ENCODE data around the gene SEMA3G.

Gene SEMA3G

DNA sequence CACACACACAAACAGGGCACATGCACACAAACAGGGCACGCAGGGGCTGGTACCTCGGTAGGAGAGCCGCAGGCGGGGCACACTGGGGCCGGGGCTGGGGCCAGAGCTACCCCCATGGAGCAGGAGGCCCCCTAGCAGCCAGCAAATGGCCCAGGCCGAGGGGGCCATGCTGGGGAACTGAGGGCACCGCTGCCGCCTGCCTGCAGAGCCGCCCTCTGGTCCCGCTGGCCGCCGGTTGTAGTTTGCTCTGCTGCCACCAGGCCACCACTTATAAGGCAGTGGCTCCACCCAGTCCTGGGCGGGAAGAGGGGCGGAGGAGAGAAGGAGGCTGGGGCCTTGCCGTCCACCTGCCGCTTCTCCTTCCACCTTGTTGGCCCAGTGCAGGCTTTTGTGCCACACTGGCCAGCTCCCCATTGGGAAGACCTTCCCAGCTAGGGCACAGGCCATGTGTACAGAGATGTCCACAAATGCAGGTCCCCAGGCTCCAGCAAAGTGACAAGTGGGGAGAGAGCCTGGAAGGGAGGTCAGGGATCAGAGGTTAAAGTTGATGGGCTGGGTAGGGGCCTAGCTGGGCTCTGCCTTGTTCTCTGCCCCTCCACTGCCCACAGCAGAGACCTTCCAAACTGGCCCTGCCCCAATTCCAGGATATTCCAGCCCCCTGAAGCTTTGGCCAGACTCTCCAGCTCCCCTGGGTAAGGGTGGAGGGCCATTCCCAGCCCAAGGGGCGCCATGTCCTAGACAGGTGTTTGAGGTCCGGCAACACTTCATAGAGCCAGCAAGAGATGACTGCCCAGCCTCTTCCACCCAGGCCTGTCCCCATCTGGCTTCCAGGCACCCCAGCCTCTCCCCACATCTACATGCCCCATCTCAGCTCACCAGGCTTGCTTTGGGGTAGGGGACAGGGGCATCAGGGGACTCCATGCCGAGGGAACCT is at the start of gene SEMA3G:
Gene SEMA3G (minus strand): TSS at position 244 of the 934 bp plus-strand sequence. CDS start 76 bp downstream, at position 168.
- peak; percentile 57 for DNase-seq (ENCODE audit: low read depth, low spot score)
- no CpG with 5 or more reads among the region's 19 CpGs for WGBS (ENCODE audit: insufficient coverage, insufficient read length)
- Histone ChIP-seq H3K4me1 (ENCODE audit: control insufficient read depth, insufficient read depth, low read length) (peaks cover 6% of the 10 kb centered on the region), H3K27ac (ENCODE audit: low read length) (no peak within 1 kb of the TSS), H3K9me3 (ENCODE audit: control insufficient read depth, insufficient read depth, low read length) (no peaks in the 10 kb centered on the region), H3K4me3 (ENCODE audit: low read length) (no peak within 1 kb of the TSS), H3K36me3 (ENCODE audit: control insufficient read depth, insufficient read depth, low read length) (no peaks in the 10 kb centered on the region), H3K27me3 (ENCODE audit: control insufficient read depth, insufficient read depth, low read length) (no peaks in the 10 kb centered on the region)

DNA sequence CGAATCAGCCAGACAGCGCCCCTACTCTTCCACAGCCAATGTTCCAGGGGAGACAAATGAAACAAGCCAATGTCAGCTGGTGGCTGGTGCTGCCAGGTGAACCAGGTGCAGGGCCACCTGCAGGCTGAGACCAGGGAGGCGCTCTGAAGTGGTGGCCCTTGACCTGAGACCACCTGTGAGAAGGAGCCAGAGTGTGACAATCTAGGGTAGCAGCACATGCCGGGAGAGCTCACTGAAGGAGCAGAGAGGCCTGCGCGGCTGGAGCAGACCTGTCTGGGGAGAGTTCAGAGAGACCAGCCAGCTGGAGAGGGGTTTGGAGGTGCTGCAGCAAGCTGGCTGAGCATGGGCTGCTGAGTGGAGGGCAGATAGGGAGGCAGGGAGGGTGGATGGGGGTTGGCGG is 49.5 kb upstream of the SEMA3G start:
- Histone ChIP-seq H3K4me1 (ENCODE audit: control insufficient read depth, insufficient read depth, low read length) (peaks cover 2% of the 10 kb centered on the region), H3K4me3 (ENCODE audit: low read length) (no peak overlapping the region), H3K36me3 (ENCODE audit: control insufficient read depth, insufficient read depth, low read length) (peaks cover 28% of the 10 kb centered on the region), H3K27ac (ENCODE audit: low read length) (no peak overlapping the region), H3K9me3 (ENCODE audit: control insufficient read depth, insufficient read depth, low read length) (no peaks in the 10 kb centered on the region), H3K27me3 (ENCODE audit: control insufficient read depth, insufficient read depth, low read length) (no peaks in the 10 kb centered on the region)
- WGBS (ENCODE audit: insufficient coverage, insufficient read length), result no CpG with 5 or more reads among the region's 7 CpGs
- no peak for DNase-seq (ENCODE audit: low read depth, low spot score)

DNA sequence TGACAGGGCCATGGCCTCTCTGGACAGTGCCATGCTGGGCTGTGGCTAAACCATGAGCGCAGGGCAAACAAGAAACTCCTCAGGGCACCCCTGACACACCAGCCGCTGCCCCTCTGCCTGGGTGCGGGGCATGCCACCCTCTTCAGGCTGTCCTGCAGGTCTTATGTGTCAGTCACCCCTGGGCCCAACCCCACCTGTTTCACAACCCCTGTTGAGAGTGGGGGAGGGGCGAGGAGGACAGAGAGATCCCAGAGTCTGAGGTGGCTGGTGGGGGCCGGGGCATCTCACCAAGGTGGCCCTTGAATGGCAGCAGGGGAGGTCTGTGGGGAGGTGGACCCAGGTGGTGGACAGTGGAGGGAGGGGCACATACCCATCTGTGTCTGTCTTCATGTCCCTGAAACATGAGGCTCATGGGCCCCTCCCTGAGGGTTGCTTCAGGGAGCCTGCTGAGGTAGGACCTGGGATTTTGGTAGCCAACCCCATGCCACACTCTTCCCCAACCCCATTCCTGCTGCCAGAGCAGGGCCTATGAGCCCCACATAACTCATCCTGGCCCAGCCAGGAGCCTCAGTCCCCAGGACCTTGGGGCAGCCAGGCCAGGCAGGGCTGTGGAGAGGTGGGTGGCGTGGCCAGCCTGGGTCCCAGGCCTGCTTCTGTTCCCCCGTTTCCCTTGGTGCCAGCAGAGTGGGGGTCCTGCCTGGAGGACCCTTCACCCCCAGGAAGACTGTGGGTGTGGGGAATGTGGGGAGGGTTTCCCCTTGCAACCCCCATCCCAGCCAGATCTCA is 48.5 kb upstream of the SEMA3G start:
- no CpG with 5 or more reads among the region's 7 CpGs for WGBS (ENCODE audit: insufficient coverage, insufficient read length)
- Histone ChIP-seq H3K36me3 (ENCODE audit: control insufficient read depth, insufficient read depth, low read length) (peaks cover 36% of the 10 kb centered on the region), H3K4me1 (ENCODE audit: control insufficient read depth, insufficient read depth, low read length) (peaks cover 2% of the 10 kb centered on the region)

DNA sequence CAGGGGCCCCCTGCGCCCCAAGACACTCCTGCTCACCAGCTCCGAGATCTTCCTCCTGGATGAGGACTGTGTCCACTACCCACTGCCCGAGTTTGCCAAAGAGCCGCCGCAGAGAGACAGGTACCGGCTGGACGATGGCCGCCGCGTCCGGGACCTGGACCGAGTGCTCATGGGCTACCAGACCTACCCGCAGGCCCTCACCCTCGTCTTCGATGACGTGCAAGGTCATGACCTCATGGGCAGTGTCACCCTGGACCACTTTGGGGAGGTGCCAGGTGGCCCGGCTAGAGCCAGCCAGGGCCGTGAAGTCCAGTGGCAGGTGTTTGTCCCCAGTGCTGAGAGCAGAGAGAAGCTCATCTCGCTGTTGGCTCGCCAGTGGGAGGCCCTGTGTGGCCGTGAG is 47.2 kb upstream of the SEMA3G start:
- WGBS (ENCODE audit: insufficient coverage, insufficient read length), result no CpG with 5 or more reads among the region's 21 CpGs
- H3K27ac ChIP-seq (ENCODE audit: low read length), result no peak overlapping the region
- H3K36me3 ChIP-seq (ENCODE audit: control insufficient read depth, insufficient read depth, low read length), result peaks cover 49% of the 10 kb centered on the region
- no peak overlapping the region for H3K4me3 ChIP-seq (ENCODE audit: low read length)
- no peaks in the 10 kb centered on the region for H3K27me3 ChIP-seq (ENCODE audit: control insufficient read depth, insufficient read depth, low read length)
- H3K9me3 ChIP-seq (ENCODE audit: control insufficient read depth, insufficient read depth, low read length), result no peaks in the 10 kb centered on the region
- H3K4me1 ChIP-seq (ENCODE audit: control insufficient read depth, insufficient read depth, low read length), result peaks cover 2% of the 10 kb centered on the region
- DNase-seq (ENCODE audit: low read depth, low spot score), result no peak

More for the DNA sequence above, 48.5 kb upstream of the SEMA3G start:
- Histone ChIP-seq H3K27me3 (ENCODE audit: control insufficient read depth, insufficient read depth, low read length) (no peaks in the 10 kb centered on the region), H3K9me3 (ENCODE audit: control insufficient read depth, insufficient read depth, low read length) (no peaks in the 10 kb centered on the region), H3K27ac (ENCODE audit: low read length) (no peak overlapping the region), H3K4me3 (ENCODE audit: low read length) (no peak overlapping the region)
- no peak for DNase-seq (ENCODE audit: low read depth, low spot score)

DNA sequence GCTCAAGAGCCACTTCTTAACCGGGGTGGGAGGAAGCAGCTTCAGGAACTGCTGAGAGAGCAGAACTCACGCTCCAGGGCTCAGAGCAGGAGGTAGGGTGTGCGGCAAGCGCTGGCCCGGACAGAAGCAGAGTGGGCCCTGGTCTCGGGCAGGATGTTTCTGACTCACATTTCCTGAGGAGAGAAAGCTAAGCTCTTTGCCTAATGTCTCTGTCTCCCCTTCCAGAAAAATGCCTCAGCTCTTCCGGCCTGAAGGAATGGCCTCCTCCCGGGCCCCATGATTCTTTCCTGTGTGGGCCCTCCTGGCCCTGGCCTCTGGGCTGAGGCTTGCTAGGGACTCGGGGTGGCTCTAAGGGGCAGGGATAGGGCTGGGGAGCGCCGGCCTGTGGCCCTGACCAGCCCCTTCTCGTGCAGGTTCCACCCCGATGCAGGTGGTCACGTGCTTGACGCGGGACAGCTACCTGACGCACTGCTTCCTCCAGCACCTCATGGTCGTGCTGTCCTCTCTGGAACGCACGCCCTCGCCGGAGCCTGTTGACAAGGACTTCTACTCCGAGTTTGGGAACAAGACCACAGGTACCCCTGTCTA is 46.1 kb upstream of the SEMA3G start:
- peaks cover 49% of the 10 kb centered on the region for H3K36me3 ChIP-seq (ENCODE audit: control insufficient read depth, insufficient read depth, low read length)
- WGBS (ENCODE audit: insufficient coverage, insufficient read length), result no CpG with 5 or more reads among the region's 23 CpGs
- H3K4me3 ChIP-seq (ENCODE audit: low read length), result no peak overlapping the region
- no peak overlapping the region for H3K27ac ChIP-seq (ENCODE audit: low read length)
- no peak for DNase-seq (ENCODE audit: low read depth, low spot score)
- H3K9me3 ChIP-seq (ENCODE audit: control insufficient read depth, insufficient read depth, low read length), result no peaks in the 10 kb centered on the region
- H3K27me3 ChIP-seq (ENCODE audit: control insufficient read depth, insufficient read depth, low read length), result no peaks in the 10 kb centered on the region
- peaks cover 2% of the 10 kb centered on the region for H3K4me1 ChIP-seq (ENCODE audit: control insufficient read depth, insufficient read depth, low read length)

DNA sequence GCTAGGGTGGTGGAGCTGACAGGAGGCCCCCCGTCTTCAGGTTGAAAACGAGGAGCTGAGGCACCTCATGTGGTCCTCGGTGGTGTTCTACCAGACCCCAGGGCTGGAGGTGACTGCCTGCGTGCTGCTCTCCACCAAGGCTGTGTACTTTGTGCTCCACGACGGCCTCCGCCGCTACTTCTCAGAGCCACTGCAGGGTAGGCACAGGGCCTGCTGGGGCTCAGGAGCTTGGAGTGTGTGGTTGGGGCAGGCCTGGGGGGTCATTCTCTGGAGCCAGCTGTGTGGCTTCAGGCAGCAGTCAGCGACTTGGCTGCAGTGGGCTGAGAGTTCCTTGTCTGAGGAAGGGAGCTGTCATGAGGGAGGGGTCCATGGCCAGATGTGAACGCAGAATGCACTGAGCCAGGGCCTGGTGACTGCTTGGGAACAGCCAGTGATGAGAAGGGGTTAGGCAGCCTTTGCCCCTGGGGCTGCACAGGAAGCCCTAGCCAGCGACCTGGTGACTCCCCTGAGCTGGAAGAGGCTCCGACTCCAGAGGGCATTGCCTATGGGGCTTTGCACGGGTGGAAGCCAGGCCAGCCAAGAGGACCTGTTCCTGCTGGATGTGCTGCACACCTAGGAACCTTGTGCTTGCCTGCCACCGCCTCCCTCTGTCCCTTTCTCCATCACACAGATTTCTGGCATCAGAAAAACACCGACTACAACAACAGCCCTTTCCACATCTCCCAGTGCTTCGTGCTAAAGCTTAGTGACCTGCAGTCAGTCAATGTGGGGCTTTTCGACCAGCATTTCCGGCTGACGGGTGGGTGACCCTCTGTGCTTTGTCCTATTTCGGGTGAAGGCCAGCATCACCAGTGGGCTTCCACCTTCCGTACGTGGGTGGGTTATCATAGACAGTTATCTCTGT is 45.4 kb upstream of the SEMA3G start:
- H3K4me3 ChIP-seq (ENCODE audit: low read length), result no peak overlapping the region
- no peaks in the 10 kb centered on the region for H3K27me3 ChIP-seq (ENCODE audit: control insufficient read depth, insufficient read depth, low read length)
- peaks cover 1% of the 10 kb centered on the region for H3K4me1 ChIP-seq (ENCODE audit: control insufficient read depth, insufficient read depth, low read length)
- H3K27ac ChIP-seq (ENCODE audit: low read length), result no peak overlapping the region
- WGBS (ENCODE audit: insufficient coverage, insufficient read length), result no CpG with 5 or more reads among the region's 22 CpGs
- no peaks in the 10 kb centered on the region for H3K9me3 ChIP-seq (ENCODE audit: control insufficient read depth, insufficient read depth, low read length)
- DNase-seq (ENCODE audit: low read depth, low spot score), result no peak
- peaks cover 49% of the 10 kb centered on the region for H3K36me3 ChIP-seq (ENCODE audit: control insufficient read depth, insufficient read depth, low read length)

DNA sequence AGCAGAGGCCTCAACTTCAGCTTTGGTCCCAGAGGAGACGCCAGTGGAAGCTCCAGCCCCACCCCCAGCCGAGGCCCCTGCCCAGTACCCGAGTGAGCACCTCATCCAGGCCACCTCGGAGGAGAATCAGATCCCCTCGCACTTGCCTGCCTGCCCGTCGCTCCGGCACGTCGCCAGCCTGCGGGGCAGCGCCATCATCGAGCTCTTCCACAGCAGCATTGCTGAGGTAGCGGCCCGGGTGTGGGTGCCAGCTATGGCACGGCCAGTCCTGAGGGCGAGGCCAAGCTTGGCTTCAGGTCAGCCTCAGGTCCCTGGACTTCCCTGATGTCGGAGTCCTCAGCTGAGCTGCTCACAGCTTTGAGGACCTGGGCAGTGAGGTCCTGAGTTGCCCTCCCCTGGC is 44.5 kb upstream of the SEMA3G start:
- Histone ChIP-seq H3K4me1 (ENCODE audit: control insufficient read depth, insufficient read depth, low read length) (no peaks in the 10 kb centered on the region; the same call in 1 of the 2 replicates), H3K36me3 (ENCODE audit: control insufficient read depth, insufficient read depth, low read length) (peaks cover 49% of the 10 kb centered on the region), H3K9me3 (ENCODE audit: control insufficient read depth, insufficient read depth, low read length) (no peaks in the 10 kb centered on the region), H3K27me3 (ENCODE audit: control insufficient read depth, insufficient read depth, low read length) (no peaks in the 10 kb centered on the region), H3K4me3 (ENCODE audit: low read length) (no peak overlapping the region), H3K27ac (ENCODE audit: low read length) (no peak overlapping the region)
- no peak for DNase-seq (ENCODE audit: low read depth, low spot score)
- no CpG with 5 or more reads among the region's 18 CpGs for WGBS (ENCODE audit: insufficient coverage, insufficient read length)

DNA sequence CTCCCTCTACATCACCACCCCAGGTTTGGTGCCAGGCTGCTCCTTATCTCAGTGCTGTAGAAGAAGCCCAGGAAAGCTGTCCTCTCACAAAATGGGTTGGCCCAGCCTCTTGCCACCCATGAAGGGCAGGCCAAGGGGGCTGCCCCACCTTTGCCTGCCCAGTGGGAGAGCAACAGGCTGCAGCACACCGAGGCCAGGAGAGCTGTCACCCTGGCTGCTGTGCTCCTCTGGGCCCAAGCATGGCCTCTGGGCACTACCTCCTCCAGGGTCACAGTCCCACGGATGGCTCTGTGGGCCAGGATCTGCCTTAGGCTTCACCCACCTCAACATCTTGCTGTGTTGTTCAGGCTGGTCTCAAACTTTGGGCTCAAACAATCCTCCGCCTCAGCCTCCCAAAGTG is 43.8 kb upstream of the SEMA3G start:
- Histone ChIP-seq H3K27ac (ENCODE audit: low read length) (no peak overlapping the region), H3K4me1 (ENCODE audit: control insufficient read depth, insufficient read depth, low read length) (no peaks in the 10 kb centered on the region; the same call in 1 of the 2 replicates), H3K9me3 (ENCODE audit: control insufficient read depth, insufficient read depth, low read length) (no peaks in the 10 kb centered on the region), H3K36me3 (ENCODE audit: control insufficient read depth, insufficient read depth, low read length) (peaks cover 49% of the 10 kb centered on the region), H3K4me3 (ENCODE audit: low read length) (no peak overlapping the region), H3K27me3 (ENCODE audit: control insufficient read depth, insufficient read depth, low read length) (no peaks in the 10 kb centered on the region)
- no CpG with 5 or more reads among the region's 3 CpGs for WGBS (ENCODE audit: insufficient coverage, insufficient read length)
- DNase-seq (ENCODE audit: low read depth, low spot score), result no peak

DNA sequence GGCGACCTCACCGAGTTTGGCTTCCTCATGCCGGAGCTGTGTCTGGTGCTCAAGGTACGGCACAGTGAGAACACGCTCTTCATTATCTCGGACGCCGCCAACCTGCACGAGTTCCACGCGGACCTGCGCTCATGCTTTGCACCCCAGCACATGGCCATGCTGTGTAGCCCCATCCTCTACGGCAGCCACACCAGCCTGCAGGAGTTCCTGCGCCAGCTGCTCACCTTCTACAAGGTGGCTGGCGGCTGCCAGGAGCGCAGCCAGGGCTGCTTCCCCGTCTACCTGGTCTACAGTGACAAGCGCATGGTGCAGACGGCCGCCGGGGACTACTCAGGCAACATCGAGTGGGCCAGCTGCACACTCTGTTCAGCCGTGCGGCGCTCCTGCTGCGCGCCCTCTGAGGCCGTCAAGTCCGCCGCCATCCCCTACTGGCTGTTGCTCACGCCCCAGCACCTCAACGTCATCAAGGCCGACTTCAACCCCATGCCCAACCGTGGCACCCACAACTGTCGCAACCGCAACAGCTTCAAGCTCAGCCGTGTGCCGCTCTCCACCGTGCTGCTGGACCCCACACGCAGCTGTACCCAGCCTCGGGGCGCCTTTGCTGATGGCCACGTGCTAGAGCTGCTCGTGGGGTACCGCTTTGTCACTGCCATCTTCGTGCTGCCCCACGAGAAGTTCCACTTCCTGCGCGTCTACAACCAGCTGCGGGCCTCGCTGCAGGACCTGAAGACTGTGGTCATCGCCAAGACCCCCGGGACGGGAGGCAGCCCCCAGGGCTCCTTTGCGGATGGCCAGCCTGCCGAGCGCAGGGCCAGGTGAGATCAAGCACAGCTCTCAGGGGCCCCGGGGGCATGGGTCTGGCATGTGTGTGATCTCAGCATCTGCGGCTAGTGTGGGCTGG is 43.1 kb upstream of the SEMA3G start:
- no peak overlapping the region for H3K27ac ChIP-seq (ENCODE audit: low read length)
- no peaks in the 10 kb centered on the region for H3K27me3 ChIP-seq (ENCODE audit: control insufficient read depth, insufficient read depth, low read length)
- no peaks in the 10 kb centered on the region; the same call in 1 of the 2 replicates for H3K4me1 ChIP-seq (ENCODE audit: control insufficient read depth, insufficient read depth, low read length)
- no peaks in the 10 kb centered on the region for H3K9me3 ChIP-seq (ENCODE audit: control insufficient read depth, insufficient read depth, low read length)
- DNase-seq (ENCODE audit: low read depth, low spot score), result no peak
- peaks cover 50% of the 10 kb centered on the region for H3K36me3 ChIP-seq (ENCODE audit: control insufficient read depth, insufficient read depth, low read length)
- no peak overlapping the region for H3K4me3 ChIP-seq (ENCODE audit: low read length)
- WGBS (ENCODE audit: insufficient coverage, insufficient read length), result no CpG with 5 or more reads among the region's 59 CpGs

Data from iPS DF 6.9 (cell line).